ENCODE measurements around the gene RPS3. TPM values are rescaled to one million over a fixed set of nuclear protein-coding genes. Genes with fewer than 3 reads are reported as not detected.
"Not testable (repeated sequence)": the region's sequence is repeated elsewhere in the genome, so short reads cannot be mapped to it uniquely, and the experiment has no call there.

The RPS3 gene
- total RNA-seq, result 1,000 to 10,000 TPM; 1,304 to 1,399 TPM
- long read RNA-seq, donor 1, transcript RPS3-217 (7 exons, 2,097 nt), result major isoform, 243 of 261 reads
- long read RNA-seq, donor 1, partial matches to known transcripts, result 15 of 261 reads
- long read RNA-seq, donor 1, other reads (novel, unspliced or antisense), result 1 of 261 reads
- long read RNA-seq, donor 2, transcript RPS3-209 (7 exons, 1,306 nt), result minor isoform, 13 of 1,466 reads
- long read RNA-seq, donor 2, transcript RPS3-216 (7 exons, 796 nt), result minor isoform, 9 of 1,466 reads
- long read RNA-seq, donor 2, transcript RPS3-203 (6 exons, 866 nt), result minor isoform, 5 of 1,466 reads
- long read RNA-seq, donor 2, transcript RPS3-217 (7 exons, 2,097 nt), result major isoform, 1,396 of 1,466 reads
- long read RNA-seq, donor 2, partial matches to known transcripts, result 26 of 1,466 reads
- long read RNA-seq, donor 2, other reads (novel, unspliced or antisense), result 12 of 1,466 reads

DNA sequence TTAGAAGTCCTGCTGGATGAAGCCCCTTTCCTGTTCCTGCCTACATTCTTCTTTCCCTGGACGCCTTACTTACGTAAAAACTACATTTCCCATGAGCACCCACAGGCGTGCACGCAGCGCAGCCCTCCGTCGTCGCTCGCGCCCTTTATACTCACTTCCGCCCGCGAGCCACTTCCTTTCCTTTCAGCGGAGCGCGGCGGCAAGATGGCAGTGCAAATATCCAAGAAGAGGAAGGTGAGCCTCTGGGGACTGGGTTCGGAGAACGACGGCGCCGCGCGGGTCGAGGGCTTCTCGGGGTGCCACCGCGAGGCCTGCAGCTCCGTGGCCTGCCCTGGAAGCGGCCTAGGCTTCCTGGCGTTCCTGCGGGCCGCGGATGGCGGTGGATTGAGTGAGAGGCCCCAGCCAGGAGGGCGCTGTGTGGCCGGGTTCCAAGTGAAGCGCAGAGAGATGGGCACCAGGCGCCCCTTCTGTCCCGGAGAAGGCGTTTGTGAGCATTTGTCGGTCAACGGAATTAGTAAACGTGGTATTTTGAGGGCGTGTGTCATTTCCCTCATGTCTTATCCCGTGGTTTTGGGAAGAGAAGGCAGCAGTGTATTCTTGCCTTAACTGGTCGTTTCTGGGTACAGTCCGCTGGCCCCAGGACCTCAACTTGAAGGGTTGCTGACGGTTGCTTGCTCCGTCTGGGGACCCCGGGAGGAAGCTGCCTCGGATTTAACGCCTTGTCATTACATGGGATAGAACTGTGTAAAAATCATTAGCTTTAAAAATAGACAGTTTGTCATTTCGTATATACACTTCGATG, at the start of gene RPS3:
Gene RPS3, plus strand, starts transcription at position 175 of the 802 bp plus-strand sequence. Its CDS starts 30 bp downstream, at position 205.
- intact Hi-C loops (cut with DNase I), result loop anchor here in 1 of 2 donors (10.0 kb wide), 1 partner anchor 375 kb away; no protein-coding TSS in a partner anchor
- peak; percentile 98 for DNase-seq (ENCODE audit: low spot score)

DNA sequence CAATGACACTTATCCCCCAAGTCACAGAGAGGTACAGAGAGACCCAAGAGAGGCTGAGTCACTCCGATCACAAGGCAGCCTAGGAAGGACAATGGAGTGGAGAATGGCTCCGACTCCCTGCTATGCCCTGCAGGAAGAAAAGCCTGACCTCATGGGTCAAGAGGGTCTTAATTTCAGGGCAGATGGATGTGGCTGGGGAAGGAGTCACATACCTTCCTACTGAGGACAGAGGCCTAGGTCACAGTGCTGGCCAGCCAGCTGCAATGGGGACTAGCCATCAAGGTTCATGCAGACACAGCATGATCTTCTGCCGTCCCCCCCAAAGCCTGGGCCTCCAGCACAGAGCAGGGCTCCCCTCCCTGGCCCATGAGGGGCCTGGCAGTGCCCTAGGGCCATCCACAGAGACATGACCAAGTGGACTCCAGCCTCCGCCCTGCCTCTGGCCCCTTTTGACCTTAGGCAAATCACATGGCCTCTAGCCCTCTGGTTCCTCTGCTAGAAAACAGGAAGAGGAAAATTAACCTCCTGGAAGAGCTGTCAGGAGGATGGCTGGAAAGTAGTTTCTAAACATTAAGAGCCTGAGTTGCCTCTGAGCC, 49.7 kb upstream of the RPS3 start:
- no peak for DNase-seq (ENCODE audit: low spot score)
- intact Hi-C loops (cut with DNase I), result no loop called here

DNA sequence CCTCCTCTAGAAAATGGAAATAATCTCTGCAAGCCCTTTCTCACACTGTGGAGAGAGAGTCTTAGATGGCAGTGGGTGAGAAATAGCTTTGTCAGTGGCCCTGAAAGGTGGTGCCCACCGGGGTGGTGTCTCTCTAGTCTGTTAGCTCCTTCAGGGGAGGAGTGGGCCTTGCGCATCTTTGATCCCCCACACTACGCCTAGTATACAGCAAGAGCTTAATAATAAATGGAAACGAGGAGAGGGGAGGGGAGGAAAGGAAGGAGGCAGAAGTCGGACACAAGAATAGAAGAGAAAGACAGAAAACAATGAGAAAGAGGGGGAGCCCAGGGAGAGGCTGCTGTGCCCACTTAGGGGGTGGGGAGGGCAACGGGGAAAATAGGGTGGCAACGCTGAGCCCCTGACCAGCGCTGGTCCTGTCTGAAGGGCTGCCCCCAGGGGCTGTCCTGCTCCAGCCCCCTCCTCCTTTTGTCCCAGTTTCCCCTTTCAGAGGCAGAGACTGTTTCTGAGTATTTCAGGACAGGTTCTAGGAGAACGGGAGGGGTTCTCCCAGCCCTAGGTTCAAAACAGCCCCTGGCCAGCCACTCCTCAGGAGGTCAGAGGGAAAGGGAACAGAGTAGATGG, 49.1 kb upstream of the RPS3 start:
- DNase-seq (ENCODE audit: low spot score), result no peak
- intact Hi-C loops (cut with DNase I), result no loop called here

DNA sequence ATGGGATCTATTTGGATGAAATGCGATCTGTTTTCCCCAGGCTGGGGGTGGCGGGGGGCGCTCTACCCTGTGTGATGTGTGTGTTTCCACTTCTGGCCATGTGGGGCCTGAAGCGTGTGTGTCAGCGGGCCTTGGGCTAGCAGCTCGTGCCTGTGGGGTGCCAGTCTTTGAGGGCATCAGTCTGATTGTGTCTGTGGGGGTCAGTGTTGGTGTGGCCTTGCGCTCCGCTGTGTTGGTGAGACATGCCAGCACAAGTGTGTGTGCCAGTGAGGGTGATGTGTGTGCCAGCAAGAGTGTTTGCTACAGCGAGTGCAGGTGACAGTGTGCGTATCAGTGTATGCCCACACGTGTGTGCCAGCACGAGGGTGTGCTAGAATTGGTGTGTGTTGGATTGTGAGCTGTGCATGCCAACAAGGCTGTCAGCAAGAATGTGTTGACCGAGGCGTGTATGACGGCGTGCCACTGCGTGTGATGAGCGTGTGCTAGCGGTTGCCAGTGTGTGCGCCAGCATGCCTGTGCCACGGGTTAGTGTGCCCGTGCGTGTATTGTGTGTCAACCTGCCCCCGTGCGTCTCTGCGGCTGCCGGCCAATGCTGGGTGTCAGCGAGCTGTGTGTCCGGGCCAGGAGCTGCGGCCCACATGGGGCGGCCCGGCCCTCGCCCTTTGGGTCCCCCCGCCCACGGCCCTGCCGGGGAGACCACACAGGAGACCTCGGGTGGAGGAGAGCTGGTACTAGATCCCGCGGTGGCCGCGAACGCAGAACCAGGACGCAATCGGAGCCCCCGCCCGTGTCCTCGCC, 48.4 kb upstream of the RPS3 start:
- intact Hi-C loops (cut with DNase I), result no loop called here
- DNase-seq (ENCODE audit: low spot score), result peak; percentile 87

DNA sequence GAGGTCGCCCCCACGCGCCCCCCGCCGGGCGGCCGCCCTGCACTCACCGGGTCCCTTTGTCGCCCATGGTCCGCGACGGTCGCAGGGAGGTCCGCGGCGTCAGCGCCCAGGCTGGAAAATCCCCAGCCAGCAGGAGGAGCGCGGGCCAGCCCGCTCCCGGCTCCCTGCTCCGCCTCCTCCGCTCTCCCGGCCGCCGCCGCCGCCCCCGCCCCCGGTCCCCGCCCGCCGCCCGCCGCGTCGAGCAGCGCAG, 47.9 kb upstream of the RPS3 start, which contains the start of gene ARRB1:
Gene ARRB1, minus strand, starts transcription at position 121 of the 250 bp plus-strand sequence. Its CDS starts 54 bp downstream, at position 67.
- intact Hi-C loops (cut with DNase I), result no loop called here
- DNase-seq (ENCODE audit: low spot score), result peak; percentile 85

DNA sequence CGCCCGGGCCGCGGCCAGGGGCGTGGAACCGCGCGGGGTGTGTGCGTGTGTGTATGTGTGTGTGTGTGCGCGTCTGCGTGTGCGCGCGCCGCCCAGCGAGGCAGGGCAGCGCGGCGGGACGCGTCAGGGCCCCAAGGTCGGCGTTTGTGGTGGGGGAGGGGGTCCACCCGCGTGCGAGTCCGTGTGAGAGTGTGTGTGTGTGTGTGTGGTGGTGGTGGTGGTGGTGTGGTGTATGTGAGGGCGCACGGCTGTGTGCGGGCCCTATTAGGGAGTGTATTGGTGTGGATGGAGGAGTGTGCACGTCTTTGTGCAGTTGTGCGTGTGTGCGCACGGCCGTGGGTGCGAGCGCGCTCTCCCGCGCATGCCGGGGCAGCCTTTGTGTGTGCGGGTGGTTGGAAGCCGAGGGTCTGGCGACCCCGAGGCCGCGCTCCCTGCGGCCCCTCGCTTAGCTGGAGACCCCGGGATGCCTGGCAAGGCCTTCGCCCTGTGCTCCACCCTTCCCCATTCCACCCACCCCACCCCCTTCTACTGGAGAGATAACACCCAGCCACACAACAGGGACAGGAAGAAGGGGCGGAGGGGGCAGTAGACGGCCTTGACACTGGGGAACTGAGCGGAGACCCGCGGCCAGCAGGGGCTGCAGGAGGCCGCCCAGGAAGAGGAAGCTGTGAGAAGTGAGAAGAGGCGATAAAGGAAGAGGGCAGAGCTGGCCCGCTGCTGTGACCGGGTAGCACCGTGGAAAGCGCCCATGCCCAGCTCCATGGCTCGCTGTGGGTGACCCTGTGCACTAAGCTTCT, 47.3 kb upstream of the RPS3 start:
- DNase-seq (ENCODE audit: low spot score), result peak; percentile 91
- intact Hi-C loops (cut with DNase I), result no loop called here

DNA sequence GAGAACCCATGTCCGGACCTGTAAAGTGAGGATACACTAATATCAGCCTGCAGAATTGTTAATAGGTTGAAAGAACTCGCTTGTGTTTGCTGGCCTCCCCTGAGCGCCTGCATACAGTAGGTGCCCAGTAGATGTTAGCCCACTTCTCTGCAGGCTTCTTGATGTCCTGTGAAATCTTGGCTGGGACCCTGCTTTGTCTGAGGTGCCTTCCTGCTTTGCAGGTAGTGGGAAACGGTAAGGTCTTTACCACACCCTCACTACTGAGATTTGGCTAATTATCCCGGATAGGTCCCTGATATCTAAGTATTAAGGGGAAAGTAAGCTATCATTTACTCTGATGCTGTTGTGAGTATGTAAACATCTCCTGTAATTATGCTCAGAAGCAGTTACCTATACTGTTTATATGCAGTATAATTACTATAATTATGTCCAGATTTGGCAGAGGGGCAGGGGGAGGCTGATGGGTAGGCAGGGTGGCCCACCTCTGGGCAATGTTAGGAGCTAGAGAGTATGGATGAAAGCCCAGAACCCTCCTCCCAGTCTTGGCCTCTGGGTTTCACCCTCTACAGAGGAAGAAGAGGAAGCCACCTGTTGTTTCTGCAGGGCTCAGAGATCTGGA, 46.6 kb upstream of the RPS3 start:
- peak; percentile 45 for DNase-seq (ENCODE audit: low spot score)
- intact Hi-C loops (cut with DNase I), result no loop called here

DNA sequence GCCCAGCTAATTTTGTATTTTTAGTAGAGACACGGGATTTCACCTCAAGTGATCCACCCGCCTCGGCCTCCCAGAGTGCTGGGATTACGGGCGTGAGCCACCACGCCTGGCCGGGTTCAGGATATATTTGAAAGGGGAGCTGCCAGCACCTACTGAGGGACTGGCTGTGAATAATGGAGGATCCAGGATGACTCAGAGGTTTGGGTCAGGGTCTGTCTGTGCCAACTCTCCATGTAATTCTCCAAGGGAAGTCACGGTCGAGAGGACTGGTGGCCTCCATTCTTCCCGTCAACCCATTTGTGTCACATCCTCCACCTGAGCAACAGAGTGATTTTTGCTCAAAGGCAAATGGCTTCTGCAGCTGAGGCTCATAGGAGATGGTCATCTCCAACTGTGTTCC, 44.3 kb upstream of the RPS3 start:
- intact Hi-C loops (cut with DNase I), result no loop called here
- DNase-seq (ENCODE audit: low spot score), result no peak

DNA sequence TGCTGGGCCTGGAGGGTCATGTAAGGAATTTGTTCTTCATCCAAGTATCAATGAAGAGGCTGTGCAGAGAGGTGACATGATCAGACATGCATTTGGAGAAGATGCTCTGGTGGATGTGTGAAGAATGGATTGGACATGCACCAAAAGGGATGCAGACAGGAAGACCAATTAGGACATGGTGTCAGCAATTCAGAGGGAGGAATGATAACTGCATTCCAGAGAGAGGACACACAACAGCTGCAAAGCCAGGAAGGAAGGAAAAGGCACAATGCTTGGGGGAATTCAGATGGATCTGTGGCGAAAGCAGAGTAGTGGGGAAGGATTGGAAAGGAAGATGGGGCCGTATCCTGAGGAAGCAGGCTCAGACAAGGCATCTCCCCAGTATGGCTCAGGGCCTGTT, 42.7 kb upstream of the RPS3 start:
- intact Hi-C loops (cut with DNase I), result no loop called here
- DNase-seq (ENCODE audit: low spot score), result no peak

DNA sequence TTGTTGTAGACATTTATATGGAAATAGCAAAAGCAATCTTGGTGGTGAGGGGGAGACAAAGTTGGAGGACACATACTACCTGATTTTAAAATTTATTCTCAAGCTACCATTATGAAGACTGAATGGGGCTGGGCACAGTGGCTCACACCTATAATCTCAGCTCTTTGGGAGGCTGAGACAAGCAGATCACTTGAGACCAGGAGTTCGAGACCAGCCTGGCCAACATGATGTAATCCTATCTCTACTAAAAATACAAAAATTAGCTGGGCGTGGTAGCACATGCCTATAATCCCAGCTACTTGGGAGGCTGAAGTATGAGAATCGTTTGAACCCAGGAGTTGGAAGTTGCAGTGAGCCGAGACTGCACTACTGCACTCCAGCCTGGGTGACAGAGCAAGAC, 37.0 kb upstream of the RPS3 start:
- DNase-seq (ENCODE audit: low spot score), result peak; percentile 4
- intact Hi-C loops (cut with DNase I), result not testable (repeated sequence)

DNA sequence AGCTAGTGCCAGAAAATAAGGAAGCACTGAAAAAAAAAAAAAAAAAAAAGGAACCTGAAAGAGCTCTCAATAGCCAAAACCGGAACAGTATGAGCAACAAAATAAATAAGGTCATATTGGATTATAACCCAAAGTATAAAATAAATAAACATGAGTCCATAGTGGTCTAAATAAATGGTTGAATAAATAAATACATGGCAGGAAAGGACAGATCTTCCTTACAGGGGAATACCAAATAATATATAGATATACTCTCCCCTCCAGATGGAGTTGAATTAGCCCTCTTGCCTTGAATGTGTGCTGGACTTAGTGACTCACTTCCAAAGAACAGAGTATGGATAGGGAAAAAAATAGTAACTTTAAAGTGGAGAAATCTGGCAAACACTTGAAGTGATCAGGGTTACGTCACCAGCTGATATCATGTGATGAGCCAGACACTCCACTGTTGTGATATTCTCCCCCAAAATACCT, 33.6 kb upstream of the RPS3 start:
- no peak for DNase-seq (ENCODE audit: low spot score)
- intact Hi-C loops (cut with DNase I), result no loop called here

DNA sequence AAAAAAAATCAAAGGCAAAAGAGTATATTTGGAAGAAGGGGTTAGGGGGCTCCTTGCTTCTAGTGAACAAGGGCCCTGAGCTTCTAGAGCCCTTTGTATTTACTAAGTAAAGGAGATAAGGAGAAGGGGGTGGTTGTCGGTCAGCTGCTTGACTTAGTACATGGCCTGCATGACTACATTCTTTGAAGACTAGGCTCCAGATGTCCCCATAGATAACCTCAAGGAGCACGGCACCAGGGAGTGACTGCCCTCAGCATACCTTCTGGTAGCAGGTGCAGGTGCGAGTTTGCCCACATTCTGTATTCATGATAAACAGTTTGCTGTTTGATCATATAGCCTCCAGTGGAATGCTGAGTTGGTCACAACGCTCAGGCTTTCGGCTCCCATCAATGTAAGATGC, 32.5 kb upstream of the RPS3 start:
- intact Hi-C loops (cut with DNase I), result not testable (repeated sequence)
- DNase-seq (ENCODE audit: low spot score), result peak; percentile 30

DNA sequence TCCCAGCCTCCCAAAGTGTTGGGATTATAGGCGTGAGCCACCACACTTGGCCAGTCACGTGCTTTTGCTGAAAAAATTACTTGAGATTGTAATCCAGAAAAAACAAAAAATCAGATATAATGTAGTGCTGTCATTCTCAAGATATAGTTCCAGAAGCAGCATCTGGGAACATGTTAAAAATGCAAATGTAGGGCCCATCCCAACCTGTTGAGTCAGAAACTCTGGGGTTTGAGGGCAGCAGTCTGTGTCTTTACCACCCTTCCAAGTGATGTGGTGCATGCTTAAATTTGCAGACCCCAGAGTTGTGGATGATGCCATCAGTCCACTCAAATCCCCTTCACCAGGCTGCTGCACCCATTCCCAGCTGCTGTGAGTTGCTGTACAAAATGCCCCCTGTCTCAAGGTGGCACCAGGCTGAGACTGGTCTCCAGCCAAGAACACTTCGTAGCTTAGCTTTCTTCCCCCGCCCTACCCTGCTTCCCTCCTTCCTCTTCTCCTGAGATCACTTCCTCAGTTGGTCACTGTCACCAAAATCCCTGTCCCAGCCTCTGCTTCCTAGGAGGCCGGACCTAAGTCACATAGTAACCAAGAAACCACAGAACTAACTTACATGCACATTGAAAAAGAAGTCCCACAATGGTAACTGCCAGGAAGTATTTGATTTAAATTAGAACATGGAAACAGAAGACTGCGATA, 29.6 kb upstream of the RPS3 start:
- peak; percentile 44 for DNase-seq (ENCODE audit: low spot score)
- intact Hi-C loops (cut with DNase I), result no loop called here

DNA sequence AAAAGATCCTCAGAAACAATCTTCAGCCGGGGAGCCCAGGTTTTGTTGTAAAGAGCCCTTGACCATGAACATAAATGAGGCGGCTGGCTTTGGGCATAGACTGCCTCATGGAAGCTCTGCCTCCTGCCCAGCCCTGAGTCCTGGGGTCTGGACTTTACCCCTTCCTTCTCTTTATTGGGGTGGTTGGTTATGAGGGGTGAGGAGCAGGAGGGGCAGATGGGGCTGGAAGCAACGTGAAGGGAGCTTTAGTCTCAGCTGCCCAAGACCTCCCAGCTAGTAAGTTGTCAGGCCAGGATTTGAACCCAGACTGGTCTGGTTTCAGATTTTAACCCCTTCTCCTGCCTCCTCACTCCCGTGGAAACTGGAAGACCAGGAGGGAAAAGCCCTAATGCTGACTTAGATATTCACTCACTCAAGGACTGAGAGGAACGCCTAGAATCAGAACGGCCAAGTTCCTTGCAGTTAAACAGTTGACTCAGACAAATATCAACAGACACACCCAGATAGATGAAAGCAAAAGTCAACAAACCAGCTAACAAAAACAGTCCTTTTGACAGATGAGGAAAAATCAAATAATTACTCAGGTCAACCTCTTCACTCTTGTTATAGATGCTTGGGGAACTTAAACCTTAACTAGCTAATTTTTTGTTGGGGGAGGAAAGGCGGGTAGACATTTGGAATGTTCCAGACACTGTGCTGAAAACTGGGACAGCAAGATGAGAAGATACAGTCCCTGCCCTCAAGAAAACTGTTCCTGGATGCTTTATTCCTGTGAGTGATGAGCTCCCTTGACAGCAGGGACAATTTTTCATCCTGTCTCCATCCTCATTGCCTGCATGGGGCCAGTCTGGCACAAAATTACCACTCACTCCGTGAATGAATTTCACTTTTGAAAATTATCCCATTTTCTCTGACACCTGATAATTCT, 27.1 kb upstream of the RPS3 start:
- intact Hi-C loops (cut with DNase I), result no loop called here
- DNase-seq (ENCODE audit: low spot score), result peak; percentile 41

DNA sequence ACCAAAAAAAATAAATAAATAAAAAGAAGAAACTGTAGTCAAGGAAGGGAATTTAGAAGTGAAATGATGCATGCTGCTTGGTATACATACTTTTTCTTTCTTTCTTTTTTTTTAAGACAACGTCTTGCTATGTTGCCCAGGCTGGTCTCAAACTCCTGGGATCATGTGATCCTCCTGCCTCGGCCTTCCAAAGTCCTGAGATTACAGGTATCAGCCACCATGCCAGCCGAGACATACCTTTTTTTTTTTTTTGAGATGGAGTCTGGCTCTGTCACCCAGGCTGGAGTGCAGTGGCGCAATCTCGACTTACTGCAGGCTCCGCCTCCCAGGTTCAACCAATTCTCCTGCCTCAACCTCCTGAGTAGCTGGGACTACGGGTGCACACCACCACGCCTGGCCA, 26.1 kb upstream of the RPS3 start:
- intact Hi-C loops (cut with DNase I), result no loop called here
- DNase-seq (ENCODE audit: low spot score), result peak; percentile 40

DNA sequence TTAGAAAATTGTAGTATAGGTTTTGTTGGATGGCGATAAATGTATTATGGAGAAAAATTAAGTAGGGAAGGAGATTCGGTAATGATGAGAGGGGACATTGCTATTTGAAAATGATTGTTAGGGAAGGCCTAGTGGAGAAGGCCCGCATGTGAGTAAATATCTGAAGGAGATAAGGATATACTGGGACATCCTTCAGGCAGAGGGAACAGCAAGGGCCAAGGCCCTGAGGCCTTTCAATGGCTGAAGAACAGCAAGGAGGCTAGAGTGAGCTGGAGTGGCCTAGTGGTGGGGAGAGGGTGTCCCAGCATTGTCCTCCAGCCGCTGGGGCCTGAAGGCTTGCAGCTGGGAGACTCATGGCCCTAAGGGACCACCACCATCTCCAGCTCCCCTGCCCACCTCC, 24.7 kb upstream of the RPS3 start:
- peak; percentile 38 for DNase-seq (ENCODE audit: low spot score)
- intact Hi-C loops (cut with DNase I), result no loop called here
